Trophoblast cell (in vitro differentiated cells and primary cell): Measurements from ENCODE around the gene HERPUD2.

Experiments used
- DNase-seq, 2 donors: peaks; one replicate each; pipeline ENCODE4 v3.0.0-alpha.2; 2016
- H2AFZ ChIP-seq: 2 replicates; pipeline ENCODE4 v1.6.1; 2013; ENCODE audit warnings: low read length, moderate library complexity, mild to moderate bottlenecking; ENCODE audit not compliant: insufficient read depth, poor library complexity
- H2AK5ac ChIP-seq: 2 replicates; pipeline ENCODE4 v1.6.1; 2013; ENCODE audit warnings: mild to moderate bottlenecking, low read length
- H2BK120ac ChIP-seq: 2 replicates; pipeline ENCODE4 v1.6.1; 2013; ENCODE audit warnings: low read length, mild to moderate bottlenecking, moderate library complexity; ENCODE audit not compliant: insufficient read depth, poor library complexity
- H2BK12ac ChIP-seq: 2 replicates; pipeline ENCODE4 v1.6.1; 2013; ENCODE audit warnings: mild to moderate bottlenecking, low read length, moderate library complexity
- H2BK5ac ChIP-seq: 2 replicates; pipeline ENCODE4 v1.6.1; 2013; ENCODE audit warnings: low read length, low read depth, moderate library complexity, mild to moderate bottlenecking; ENCODE audit not compliant: poor library complexity
- H3K14ac ChIP-seq: 2 replicates; pipeline ENCODE4 v1.6.1; 2013; ENCODE audit warnings: mild to moderate bottlenecking, low read length
- H3K18ac ChIP-seq: 2 replicates; pipeline ENCODE4 v1.6.1; 2013; ENCODE audit warnings: mild to moderate bottlenecking, low read length
- H3K23ac ChIP-seq: 2 replicates; pipeline ENCODE4 v1.6.1; 2013; ENCODE audit warnings: low read length
- H3K27ac ChIP-seq: 2 replicates; pipeline ENCODE4 v1.5.1; 2013; ENCODE audit warnings: low read depth, mild to moderate bottlenecking, inconsistent platforms, low read length, moderate library complexity
- H3K27me3 ChIP-seq: 2 replicates; pipeline ENCODE4 v1.6.1; 2013; ENCODE audit warnings: inconsistent platforms, mild to moderate bottlenecking, low read length, moderate library complexity; ENCODE audit not compliant: insufficient read depth
- H3K36me3 ChIP-seq, 2 experiments: 1 replicate in 1 of 2; 2 replicates in 1 of 2; pipeline ENCODE4 v1.6.1; 2013; ENCODE audit warnings: low read length in 2 of 2, mild to moderate bottlenecking in 2 of 2, moderate library complexity in 1 of 2; ENCODE audit not compliant: insufficient read depth in 2 of 2, control insufficient read depth in 1 of 2
- H3K4ac ChIP-seq: 2 replicates; pipeline ENCODE4 v1.6.1; 2013; ENCODE audit warnings: low read depth, mild to moderate bottlenecking, low read length, moderate library complexity
- H3K4me1 ChIP-seq, 2 experiments: 1 replicate in 1 of 2; 2 replicates in 1 of 2; pipeline ENCODE4 v1.6.1; 2013; ENCODE audit warnings: low read length in 2 of 2, mild to moderate bottlenecking in 2 of 2, moderate library complexity in 1 of 2; ENCODE audit not compliant: insufficient read depth in 2 of 2, control insufficient read depth in 1 of 2
- H3K4me2 ChIP-seq: 2 replicates; pipeline ENCODE4 v1.6.1; 2013; ENCODE audit warnings: inconsistent platforms, mild to moderate bottlenecking, low read length, moderate library complexity
- H3K4me3 ChIP-seq: 2 replicates; pipeline ENCODE4 v1.5.1; 2013; ENCODE audit warnings: mild to moderate bottlenecking, low read depth, low read length, inconsistent platforms
- H3K79me1 ChIP-seq: one replicate; pipeline ENCODE4 v1.6.1; 2013; ENCODE audit warnings: low read length
- H3K79me2 ChIP-seq: 2 replicates; pipeline ENCODE4 v1.6.1; 2013; ENCODE audit warnings: low read length, mild to moderate bottlenecking; ENCODE audit not compliant: control insufficient read depth, insufficient read depth, poor library complexity
- H3K9ac ChIP-seq: 2 replicates; pipeline ENCODE4 v1.6.1; 2013; ENCODE audit warnings: mild to moderate bottlenecking, low read length
- H3K9me3 ChIP-seq: 2 replicates; pipeline ENCODE4 v1.6.1; 2013; ENCODE audit warnings: low read depth, mild to moderate bottlenecking, control low read depth, inconsistent platforms, low read length; ENCODE audit not compliant: insufficient read depth
- H4K12ac ChIP-seq: 2 replicates; pipeline ENCODE4 v1.6.1; 2013; ENCODE audit warnings: low read depth, mild to moderate bottlenecking, low read length, moderate library complexity
- H4K8ac ChIP-seq: 2 replicates; pipeline ENCODE4 v1.6.1; 2013; ENCODE audit warnings: low read depth, mild to moderate bottlenecking, low read length, moderate library complexity
- H4K91ac ChIP-seq: one replicate; pipeline ENCODE4 v1.6.1; 2013; ENCODE audit warnings: low read depth, mild to moderate bottlenecking, low read length, moderate library complexity
- WGBS: extraction: QIAGEN DNeasy Blood & Tissue Kit; methylation state at CpG from one replicate; pipeline ENCODE4 v1.1.7; 2013; ENCODE audit warnings: missing lambda C conversion rate; ENCODE audit not compliant: insufficient read length, insufficient coverage; ENCODE audit errors: extremely low coverage; 5-methylcytosine and 5-hydroxymethylcytosine counted together

The HERPUD2 gene

DNA sequence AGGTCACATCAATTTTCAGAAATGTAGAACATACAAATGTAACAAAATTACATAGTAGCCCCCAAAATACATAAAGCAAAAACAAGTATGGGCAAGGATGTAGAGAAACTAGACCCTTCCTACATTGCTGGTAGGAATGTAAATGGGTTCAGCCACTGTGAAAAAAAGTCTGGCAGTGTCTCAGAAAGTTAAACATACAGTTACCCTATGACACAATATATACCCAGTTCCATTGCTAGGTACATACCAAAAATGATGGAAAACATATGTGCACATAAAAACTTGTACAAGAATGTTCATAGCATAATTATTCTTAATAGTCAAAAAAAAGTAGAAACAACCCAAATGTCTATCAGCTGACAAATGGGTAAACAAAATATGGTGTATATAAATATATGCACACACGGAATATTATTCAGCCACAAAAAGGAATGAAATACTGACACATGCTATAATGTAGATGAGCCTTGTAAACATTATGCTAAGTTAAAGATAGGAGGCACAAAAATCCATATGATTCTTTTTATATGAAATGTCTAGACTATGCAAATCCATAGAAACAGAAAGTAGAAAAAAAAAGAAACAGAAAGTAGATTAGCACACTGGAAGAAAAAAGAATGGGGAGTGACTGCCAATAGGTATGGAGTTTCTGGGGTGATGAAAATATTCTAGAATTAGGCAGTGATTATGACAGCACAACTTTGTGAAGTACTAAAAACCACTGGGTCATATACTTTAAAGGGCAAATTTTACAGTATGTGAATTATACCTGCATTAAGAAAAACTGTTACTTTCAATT is 13.5 kb downstream of the HERPUD2 start:
- no peaks in the 10 kb centered on the region for H3K9me3 ChIP-seq
- WGBS = no CpG with 5 or more reads among the region's 1 CpG
- H3K27ac ChIP-seq = no peak overlapping the region
- no peak overlapping the region for H2BK5ac ChIP-seq
- no peak overlapping the region for H3K4me3 ChIP-seq
- H3K23ac ChIP-seq = no peak overlapping the region
- no peaks in the 10 kb centered on the region for H3K79me2 ChIP-seq
- no peaks in the 10 kb centered on the region for H3K27me3 ChIP-seq
- no peak overlapping the region for H2AK5ac ChIP-seq
- H3K18ac ChIP-seq = no peak overlapping the region
- H2BK120ac ChIP-seq = no peak overlapping the region
- no peak overlapping the region for H3K14ac ChIP-seq
- H3K9ac ChIP-seq = no peak overlapping the region
- H3K4me2 ChIP-seq = no peak overlapping the region
- H2AFZ ChIP-seq = no peak overlapping the region
- H4K91ac ChIP-seq = no peak overlapping the region
- no peak for DNase-seq
- peaks cover 0 to 5% of the 10 kb centered on the region in 2 experiments for H3K4me1 ChIP-seq
- H2BK12ac ChIP-seq = no peak overlapping the region
- no peak overlapping the region for H3K4ac ChIP-seq
- H3K79me1 ChIP-seq = no peaks in the 10 kb centered on the region
- no peak overlapping the region for H4K12ac ChIP-seq
- H3K36me3 ChIP-seq = peaks cover 1 to 3% of the 10 kb centered on the region in 2 experiments
- no peak overlapping the region for H4K8ac ChIP-seq

DNA sequence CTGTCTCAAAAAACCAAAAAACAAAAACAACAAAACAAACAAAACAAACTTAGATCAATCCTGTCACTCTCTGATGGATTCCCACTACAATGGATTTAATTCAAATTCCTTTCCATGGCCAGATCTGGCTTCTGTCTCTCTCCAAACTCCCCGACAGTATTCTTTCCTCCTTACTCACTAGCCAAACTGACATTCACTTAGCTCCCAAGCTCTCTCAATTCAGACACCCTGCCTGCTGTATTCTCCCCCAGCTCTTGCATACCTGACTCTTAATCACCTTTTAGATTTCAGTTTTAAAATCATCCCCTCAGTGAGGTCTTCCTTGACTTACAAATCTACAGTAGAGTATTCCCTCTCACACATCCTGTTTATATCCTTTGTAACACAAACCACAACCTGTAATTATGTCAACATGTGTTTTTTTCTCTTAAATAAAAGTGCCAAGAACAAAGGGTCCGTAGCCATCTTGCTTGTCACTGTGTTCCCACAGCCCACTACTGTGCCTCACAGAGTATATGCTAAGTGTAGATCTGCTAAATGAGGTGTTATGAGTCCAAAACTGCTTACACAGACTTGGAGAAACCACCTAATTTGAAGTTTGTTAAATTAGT is 14.4 kb downstream of the HERPUD2 start:
- peaks cover under 1 to 1% of the 10 kb centered on the region in 2 experiments for H3K36me3 ChIP-seq

DNA sequence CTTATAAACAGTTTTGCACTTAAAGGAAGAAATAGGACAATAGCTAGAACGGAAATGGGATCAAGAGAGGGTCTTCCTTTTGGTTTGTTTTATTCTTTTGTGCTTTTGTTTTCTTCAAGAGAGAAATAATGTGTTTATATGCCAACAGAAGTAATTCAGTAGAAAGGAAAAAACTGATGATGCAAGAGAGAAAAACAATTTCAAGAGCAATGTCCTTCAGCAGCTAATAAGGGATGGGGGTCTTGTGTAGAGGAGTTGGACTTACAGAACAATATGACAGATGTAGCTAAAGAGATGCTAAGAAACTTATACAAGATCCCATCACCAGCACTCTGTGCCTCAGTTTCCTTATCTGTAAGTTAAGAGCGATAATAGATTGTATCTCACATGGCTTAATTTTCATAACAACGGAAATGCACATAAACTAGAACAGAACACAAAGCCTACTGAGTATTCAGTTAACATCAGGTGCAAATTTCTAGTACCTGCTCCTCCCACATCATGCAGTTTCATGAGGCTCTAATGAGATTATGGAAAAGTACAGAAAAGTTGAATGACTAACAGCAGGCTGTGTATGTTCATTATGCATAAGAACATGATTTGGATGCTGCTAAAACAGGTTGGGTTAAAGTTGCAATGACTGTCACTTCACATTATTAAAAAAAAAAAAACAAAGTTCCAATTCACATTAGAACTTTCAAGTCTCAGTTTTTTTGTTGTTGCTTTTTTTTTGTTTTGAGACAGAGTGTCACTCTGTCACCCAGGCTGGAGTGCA is 17.2 kb downstream of the HERPUD2 start:
- Histone ChIP-seq H3K4ac (no peak overlapping the region), H2AK5ac (no peak overlapping the region), H3K9ac (no peak overlapping the region), H3K27ac (no peak overlapping the region), H3K36me3 (no peaks in the 10 kb centered on the region), H2BK120ac (no peak overlapping the region), H3K18ac (no peak overlapping the region), H3K23ac (no peak overlapping the region), H3K27me3 (no peaks in the 10 kb centered on the region), H3K79me1 (no peaks in the 10 kb centered on the region), H2BK5ac (no peak overlapping the region), H2BK12ac (no peak overlapping the region), H4K91ac (no peak overlapping the region), H4K8ac (no peak overlapping the region), H3K9me3 (no peaks in the 10 kb centered on the region), H3K14ac (no peak overlapping the region), H3K4me2 (no peak overlapping the region), H2AFZ (no peak overlapping the region), H3K4me1 (peaks cover 0 to 5% of the 10 kb centered on the region in 2 experiments), H4K12ac (no peak overlapping the region), H3K4me3 (no peak overlapping the region), H3K79me2 (no peaks in the 10 kb centered on the region)
- DNase-seq = no peak
- WGBS = no CpG with 5 or more reads among the region's 3 CpGs

More for the DNA sequence above, 14.4 kb downstream of the HERPUD2 start:
- no peak overlapping the region for H3K23ac ChIP-seq
- no peak overlapping the region for H3K4ac ChIP-seq
- H3K4me1 ChIP-seq = peaks cover 0 to 5% of the 10 kb centered on the region in 2 experiments
- H3K9me3 ChIP-seq = no peaks in the 10 kb centered on the region
- no peak overlapping the region for H3K18ac ChIP-seq
- H3K27me3 ChIP-seq = no peaks in the 10 kb centered on the region
- H2BK120ac ChIP-seq = no peak overlapping the region
- no peak overlapping the region for H3K14ac ChIP-seq
- no peak overlapping the region for H3K4me3 ChIP-seq
- H4K91ac ChIP-seq = no peak overlapping the region
- peak overlapping the region; percentile 20 for H3K4me2 ChIP-seq
- no peak overlapping the region for H4K8ac ChIP-seq
- no peaks in the 10 kb centered on the region for H3K79me1 ChIP-seq
- no peak overlapping the region for H2BK5ac ChIP-seq
- no peaks in the 10 kb centered on the region for H3K79me2 ChIP-seq
- peak overlapping the region; percentile 58 for H3K27ac ChIP-seq
- no peak overlapping the region for H2BK12ac ChIP-seq
- no peak overlapping the region for H2AFZ ChIP-seq
- H2AK5ac ChIP-seq = no peak overlapping the region
- no peak overlapping the region for H3K9ac ChIP-seq
- no peak overlapping the region for H4K12ac ChIP-seq
- no CpG with 5 or more reads among the region's 2 CpGs for WGBS
- DNase-seq = no peak

DNA sequence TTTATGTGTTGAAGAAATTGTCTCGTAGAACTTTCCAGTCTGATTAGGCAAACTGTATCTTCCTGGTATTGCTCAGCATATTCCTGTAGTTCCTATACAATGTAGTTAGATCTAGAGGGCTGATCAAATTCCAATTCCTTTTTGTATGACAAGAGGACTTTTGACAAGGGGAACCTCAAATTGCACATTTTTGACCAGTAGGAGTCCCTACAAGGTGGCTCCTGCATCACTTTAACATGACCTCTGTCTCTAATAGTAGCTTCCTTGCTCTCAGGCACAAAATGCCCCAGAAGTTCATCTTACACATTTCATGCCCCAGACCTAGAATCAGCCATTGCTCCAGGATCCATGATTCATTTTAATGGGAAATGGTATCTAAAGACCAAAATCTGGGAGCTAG is 18.7 kb downstream of the HERPUD2 start:
- Histone ChIP-seq H2BK5ac (no peak overlapping the region), H4K12ac (no peak overlapping the region), H2AFZ (no peak overlapping the region), H3K4me1 (peaks cover 0 to 5% of the 10 kb centered on the region in 2 experiments), H3K4me3 (no peak overlapping the region), H3K79me2 (no peaks in the 10 kb centered on the region), H3K27me3 (no peaks in the 10 kb centered on the region), H3K4ac (no peak overlapping the region), H3K36me3 (no peaks in the 10 kb centered on the region), H3K79me1 (no peaks in the 10 kb centered on the region), H4K8ac (no peak overlapping the region), H3K18ac (no peak overlapping the region), H2AK5ac (no peak overlapping the region), H2BK120ac (no peak overlapping the region), H3K4me2 (no peak overlapping the region), H3K27ac (no peak overlapping the region), H2BK12ac (no peak overlapping the region), H3K9ac (no peak overlapping the region), H4K91ac (no peak overlapping the region), H3K23ac (no peak overlapping the region), H3K14ac (no peak overlapping the region), H3K9me3 (no peaks in the 10 kb centered on the region)
- no CpG with 5 or more reads among the region's 1 CpG for WGBS
- DNase-seq = no peak
